Activated CD8-positive, alpha-beta T cell treated with anti-CD3 and anti-CD28 coated beads for 36 hours (primary cell): ENCODE data around the gene NRAP. TPM values are rescaled to one million over a fixed set of nuclear protein-coding genes. Genes with fewer than 3 reads are reported as not detected.

Source experiments
- ATAC-seq: fragments of 200-7000 bp; cut with Tn5 transposase; one replicate; pipeline ENCODE4 v1.10.0; 2021; ENCODE audit warnings: mild to moderate bottlenecking, moderate library complexity
- CTCF ChIA-PET: fragments of 350-600 bp; sonication (Branson Sonifier 250); formaldehyde crosslinking; loops from one replicate; lab custom pipeline; 2021; ENCODE audit warnings: antibody characterized with exemption; lab: Charles Lee
- POLR2A ChIA-PET: fragments of 350-600 bp; sonication (Branson Sonifier 250); formaldehyde crosslinking; loops from one replicate; lab custom pipeline; 2021; ENCODE audit warnings: antibody characterized with exemption; lab: Charles Lee
- DNase-seq: peaks from one replicate; pipeline ENCODE4 v3.0.0-alpha.2; 2020
- H3K27ac Mint-ChIP-seq: one replicate; pipeline ENCODE4 v1.8.0; 2021; ENCODE audit warnings: mild to moderate bottlenecking, mixed read lengths
- H3K27me3 Mint-ChIP-seq: one replicate; pipeline ENCODE4 v1.8.0; 2021; ENCODE audit warnings: mixed read lengths
- H3K36me3 Mint-ChIP-seq: one replicate; pipeline ENCODE4 v1.8.0; 2021; ENCODE audit warnings: low read depth, mixed read lengths
- H3K4me1 Mint-ChIP-seq: one replicate; pipeline ENCODE4 v1.8.0; 2021; ENCODE audit warnings: low read depth, mixed read lengths
- H3K4me3 Mint-ChIP-seq: one replicate; pipeline ENCODE4 v1.8.0; 2021; ENCODE audit warnings: mild to moderate bottlenecking, moderate library complexity, mixed read lengths
- H3K9me3 Mint-ChIP-seq: one replicate; pipeline ENCODE4 v1.8.0; 2021; ENCODE audit warnings: mixed read lengths
- intact Hi-C: fragments of 100-400 bp; cut with micrococcal nuclease; formaldehyde crosslinking; loops from one replicate; pipeline ENCODE4 v1.10.0; 2022
- total RNA-seq, 2 experiments: library from RNA; stranded (reverse); gene quantifications; one replicate each; pipeline ENCODE4 v1.2.3, GENCODE V29; 2021
- TF ChIP-seq, protein P1 (sequence below): fragments of 200-600 bp; IDR thresholded peaks from one replicate; pipeline ENCODE4 v1.8.0; 2022; ENCODE audit warnings: antibody characterized with exemption, mild to moderate bottlenecking

The NRAP gene, protein sequence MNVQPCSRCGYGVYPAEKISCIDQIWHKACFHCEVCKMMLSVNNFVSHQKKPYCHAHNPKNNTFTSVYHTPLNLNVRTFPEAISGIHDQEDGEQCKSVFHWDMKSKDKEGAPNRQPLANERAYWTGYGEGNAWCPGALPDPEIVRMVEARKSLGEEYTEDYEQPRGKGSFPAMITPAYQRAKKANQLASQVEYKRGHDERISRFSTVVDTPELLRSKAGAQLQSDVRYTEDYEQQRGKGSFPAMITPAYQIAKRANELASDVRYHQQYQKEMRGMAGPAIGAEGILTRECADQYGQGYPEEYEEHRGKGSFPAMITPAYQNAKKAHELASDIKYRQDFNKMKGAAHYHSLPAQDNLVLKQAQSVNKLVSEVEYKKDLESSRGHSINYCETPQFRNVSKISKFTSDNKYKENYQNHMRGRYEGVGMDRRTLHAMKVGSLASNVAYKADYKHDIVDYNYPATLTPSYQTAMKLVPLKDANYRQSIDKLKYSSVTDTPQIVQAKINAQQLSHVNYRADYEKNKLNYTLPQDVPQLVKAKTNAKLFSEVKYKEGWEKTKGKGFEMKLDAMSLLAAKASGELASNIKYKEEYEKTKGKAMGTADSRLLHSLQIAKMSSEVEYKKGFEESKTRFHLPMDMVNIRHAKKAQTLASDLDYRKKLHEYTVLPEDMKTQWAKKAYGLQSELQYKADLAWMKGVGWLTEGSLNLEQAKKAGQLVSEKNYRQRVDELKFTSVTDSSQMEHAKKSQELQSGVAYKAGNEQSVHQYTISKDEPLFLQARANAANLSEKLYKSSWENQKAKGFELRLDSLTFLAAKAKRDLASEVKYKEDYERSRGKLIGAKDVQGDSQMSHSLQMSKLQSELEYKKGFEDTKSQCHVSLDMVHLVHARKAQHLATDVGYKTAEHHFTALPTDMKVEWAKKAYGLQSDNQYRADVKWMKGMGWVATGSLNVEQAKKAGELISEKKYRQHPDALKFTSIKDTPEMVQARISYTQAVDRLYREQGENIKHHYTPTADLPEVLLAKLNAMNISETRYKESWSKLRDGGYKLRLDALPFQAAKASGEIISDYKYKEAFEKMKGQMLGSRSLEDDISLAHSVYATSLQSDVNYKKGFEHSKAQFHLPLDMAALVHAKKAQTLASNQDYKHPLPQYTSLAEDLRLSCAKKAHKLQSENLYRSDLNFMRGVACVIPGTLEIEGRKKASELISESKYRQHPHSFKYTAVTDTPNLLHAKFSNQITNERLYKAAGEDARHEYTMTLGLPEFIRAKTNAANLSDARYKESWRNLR (N-terminal part only)
- not detected for total RNA-seq

DNA sequence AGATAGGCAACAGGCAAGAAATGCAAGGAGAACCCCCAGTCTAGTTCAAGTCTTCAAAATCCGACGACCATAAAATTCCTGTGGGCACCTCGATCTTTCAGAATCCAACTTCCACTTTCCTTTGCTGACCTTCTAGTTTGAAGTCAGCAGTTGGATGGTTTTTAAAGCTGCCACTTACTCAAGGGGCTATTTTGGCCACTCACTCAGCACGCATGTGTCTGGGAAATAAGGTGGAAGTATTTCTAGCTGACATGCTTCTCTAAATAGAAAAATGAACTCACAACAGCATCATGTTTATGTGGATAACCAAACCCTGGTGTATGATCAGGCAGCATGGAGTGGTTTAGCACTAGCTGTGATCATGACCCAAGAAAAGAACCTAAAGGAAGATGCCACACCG, at the start of gene NRAP:
Gene NRAP (minus strand): TSS at position 134 of the 400 bp plus-strand sequence. CDS start 159 bp downstream, outside the sequence.
- ChIA-PET POLR2A (no interaction called here), CTCF (no interaction called here)
- peaks cover 12% of the 10 kb centered on the region for H3K27me3 Mint-ChIP-seq
- peaks cover 14% of the 10 kb centered on the region for H3K4me1 Mint-ChIP-seq
- intact Hi-C loops = no loop called here
- TF ChIP-seq, protein P1, sequence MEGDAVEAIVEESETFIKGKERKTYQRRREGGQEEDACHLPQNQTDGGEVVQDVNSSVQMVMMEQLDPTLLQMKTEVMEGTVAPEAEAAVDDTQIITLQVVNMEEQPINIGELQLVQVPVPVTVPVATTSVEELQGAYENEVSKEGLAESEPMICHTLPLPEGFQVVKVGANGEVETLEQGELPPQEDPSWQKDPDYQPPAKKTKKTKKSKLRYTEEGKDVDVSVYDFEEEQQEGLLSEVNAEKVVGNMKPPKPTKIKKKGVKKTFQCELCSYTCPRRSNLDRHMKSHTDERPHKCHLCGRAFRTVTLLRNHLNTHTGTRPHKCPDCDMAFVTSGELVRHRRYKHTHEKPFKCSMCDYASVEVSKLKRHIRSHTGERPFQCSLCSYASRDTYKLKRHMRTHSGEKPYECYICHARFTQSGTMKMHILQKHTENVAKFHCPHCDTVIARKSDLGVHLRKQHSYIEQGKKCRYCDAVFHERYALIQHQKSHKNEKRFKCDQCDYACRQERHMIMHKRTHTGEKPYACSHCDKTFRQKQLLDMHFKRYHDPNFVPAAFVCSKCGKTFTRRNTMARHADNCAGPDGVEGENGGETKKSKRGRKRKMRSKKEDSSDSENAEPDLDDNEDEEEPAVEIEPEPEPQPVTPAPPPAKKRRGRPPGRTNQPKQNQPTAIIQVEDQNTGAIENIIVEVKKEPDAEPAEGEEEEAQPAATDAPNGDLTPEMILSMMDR = no peak
- ATAC-seq (no peak), DNase-seq (no peak)
- H3K27ac Mint-ChIP-seq = no peak within 1 kb of the TSS
- no peaks in the 10 kb centered on the region for H3K9me3 Mint-ChIP-seq
- H3K36me3 Mint-ChIP-seq = no peaks in the 10 kb centered on the region
- H3K4me3 Mint-ChIP-seq = no peak within 1 kb of the TSS

DNA sequence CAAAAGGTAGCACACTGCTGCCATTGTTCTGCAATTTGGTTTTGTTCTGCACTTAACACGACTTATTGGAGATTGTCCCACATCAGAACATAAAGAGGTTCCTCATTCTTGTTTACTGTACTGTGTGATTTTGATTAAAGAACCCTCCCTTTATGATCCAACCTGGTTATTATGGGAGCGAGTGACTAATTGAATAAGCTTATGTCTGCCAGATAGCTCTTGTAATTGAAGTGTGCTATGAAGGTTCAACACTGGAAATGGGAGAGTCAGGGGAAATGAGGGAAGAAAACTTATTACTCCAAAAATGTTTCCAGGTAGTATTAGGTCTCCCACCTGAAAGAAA, 49.8 kb upstream of the NRAP start:
- Mint-ChIP-seq H3K27ac (no peak overlapping the region), H3K36me3 (peaks cover 26% of the 10 kb centered on the region), H3K4me1 (peaks cover 6% of the 10 kb centered on the region), H3K4me3 (no peak overlapping the region), H3K27me3 (no peaks in the 10 kb centered on the region), H3K9me3 (no peaks in the 10 kb centered on the region)
- ChIA-PET POLR2A (interaction anchor here (0.8 kb wide), 1 partner anchor 33 kb away, joined by 3 read pairs; no protein-coding TSS in a partner anchor), CTCF (interaction anchor here (0.8 to 1.2 kb wide), 2 partner anchors 35 to 304 kb away, joined by 3 read pairs; no protein-coding TSS in a partner anchor)
- intact Hi-C loops = no loop called here
- TF ChIP-seq, protein P1 = no peak
- DNase-seq (no peak), ATAC-seq (no peak)

DNA sequence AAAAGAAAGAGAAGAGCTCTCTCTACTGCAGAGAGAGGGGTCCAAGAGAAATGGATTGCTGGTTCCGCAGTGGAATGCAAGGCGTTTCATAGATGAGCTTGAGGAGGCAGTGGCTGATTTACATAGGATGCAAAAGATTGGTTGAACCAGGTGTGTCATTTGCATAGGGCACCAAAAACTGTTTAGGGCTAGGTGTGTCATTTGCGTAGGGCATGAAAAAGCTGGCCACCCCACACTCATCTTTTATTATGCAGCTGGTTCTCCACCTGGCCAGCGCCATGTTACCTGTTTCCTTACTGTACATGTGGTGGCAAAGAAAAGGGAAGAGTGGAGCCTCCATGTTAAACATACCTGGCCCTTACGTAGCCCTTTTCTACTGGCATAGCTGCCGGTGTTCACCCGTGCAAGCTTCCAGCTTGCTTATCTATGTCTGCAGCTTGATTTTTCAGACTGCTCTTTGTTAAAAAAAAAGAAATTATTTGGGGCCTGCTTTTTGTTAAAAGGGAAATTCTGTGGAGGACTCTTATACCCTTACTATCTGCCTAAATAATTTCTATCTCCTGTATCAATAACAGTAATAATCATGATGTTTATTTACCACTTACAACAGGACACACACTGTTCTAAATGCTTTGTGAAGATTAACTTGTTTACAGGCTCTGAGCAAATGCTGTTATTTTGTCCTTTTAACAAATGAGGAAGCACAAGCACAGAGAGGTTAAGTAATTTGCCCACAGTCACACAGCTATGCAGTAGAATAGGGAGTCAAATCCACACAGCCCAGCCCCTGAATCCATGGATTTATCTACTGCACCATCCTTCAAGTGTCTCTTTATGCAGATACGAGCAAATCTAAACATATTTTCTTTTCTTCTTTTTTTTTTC, 49.2 kb upstream of the NRAP start:
- ATAC-seq = no peak
- Mint-ChIP-seq H3K4me3 (no peak overlapping the region), H3K27me3 (no peaks in the 10 kb centered on the region), H3K27ac (no peak overlapping the region), H3K9me3 (no peaks in the 10 kb centered on the region), H3K36me3 (peaks cover 23% of the 10 kb centered on the region), H3K4me1 (peaks cover 9% of the 10 kb centered on the region)
- CTCF ChIA-PET = interaction anchor here (0.7 to 1.2 kb wide), 4 partner anchors 22 to 747 kb away, joined by 3 read pairs; no protein-coding TSS in a partner anchor
- TF ChIP-seq, protein P1 = no peak
- intact Hi-C loops = no loop called here
- no peak for DNase-seq
- POLR2A ChIA-PET = no interaction called here

DNA sequence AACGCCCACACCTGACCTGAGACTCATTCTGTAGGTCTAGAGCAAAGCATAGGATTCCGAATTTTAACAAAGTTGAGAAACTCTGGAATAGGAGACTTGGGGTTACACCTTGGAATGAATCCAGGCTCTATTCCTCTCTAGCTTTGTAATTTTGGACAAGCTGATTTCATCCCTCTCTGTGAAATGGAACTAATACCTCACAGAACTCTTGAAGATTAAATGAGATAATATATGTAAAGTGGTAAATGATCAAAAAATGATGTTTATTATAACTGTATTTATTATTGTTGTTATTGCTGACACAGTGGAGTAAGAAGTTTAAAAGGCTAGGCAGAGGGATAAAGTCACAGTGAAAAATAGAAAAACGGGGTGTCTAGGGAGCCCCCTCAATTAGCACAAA, 48.2 kb upstream of the NRAP start:
- H3K27me3 Mint-ChIP-seq = no peaks in the 10 kb centered on the region
- H3K4me1 Mint-ChIP-seq = peaks cover 15% of the 10 kb centered on the region
- H3K36me3 Mint-ChIP-seq = peaks cover 22% of the 10 kb centered on the region
- intact Hi-C loops = no loop called here
- ChIA-PET POLR2A (interaction anchor here (1.2 kb wide), 1 partner anchor 32 kb away, joined by 3 read pairs; no protein-coding TSS in a partner anchor), CTCF (interaction anchor here (1.1 kb wide), 1 partner anchor 748 kb away, joined by 3 read pairs; no protein-coding TSS in a partner anchor)
- ATAC-seq (no peak), DNase-seq (no peak)
- no peak overlapping the region for H3K4me3 Mint-ChIP-seq
- H3K27ac Mint-ChIP-seq = no peak overlapping the region
- H3K9me3 Mint-ChIP-seq = no peaks in the 10 kb centered on the region
- TF ChIP-seq, protein P1 = no peak
